BJ (cell line): ENCODE measurements around the gene PUS7L. TPM values are rescaled to one million over a fixed set of nuclear protein-coding genes. Genes with fewer than 3 reads are reported as not detected.

ENCODE experiments used
- CTCF ChIA-PET: fragments of 350-600 bp; formaldehyde crosslinking; extraction: SDS; loops from one replicate; lab custom pipeline; 2021; ENCODE audit warnings: antibody characterized with exemption, inconsistent platforms; lab: Yijun Ruan, JAX
- POLR2A ChIA-PET: fragments of 300-600 bp; sonication (Branson Sonifier 250); formaldehyde crosslinking; extraction: SDS; loops from one replicate; lab custom pipeline; 2021; ENCODE audit warnings: antibody characterized with exemption; lab: Charles Lee
- DNase-seq: peaks from one replicate; pipeline ENCODE4 v3.0.0-alpha.2; 2011; ENCODE audit warnings: low read depth
- H3K27me3 ChIP-seq: 2 replicates; pipeline ENCODE4 v1.6.0; 2011; ENCODE audit warnings: low read length; ENCODE audit not compliant: control insufficient read depth, insufficient read depth
- H3K36me3 ChIP-seq: 2 replicates; pipeline ENCODE4 v1.5.1; 2011; ENCODE audit warnings: low read length; ENCODE audit not compliant: control insufficient read depth, insufficient read depth
- H3K4me3 ChIP-seq: 2 replicates; pipeline ENCODE4 v1.5.1; 2011; ENCODE audit warnings: low read depth, mild to moderate bottlenecking, control low read depth, low read length
- CTCF ChIP-seq: IDR thresholded peaks from 2 replicates; pipeline ENCODE4 v1.5.1; 2011; ENCODE audit warnings: low read depth, mild to moderate bottlenecking, control low read depth, inconsistent platforms, low read length, moderate library complexity; ENCODE audit not compliant: insufficient read depth
- polyA plus RNA-seq: library from polyadenylated mRNA; depleted of rRNA; stranded (reverse); fragments of >200 nt; gene quantifications from 2 replicates; pipeline ENCODE4 v1.2.3, GENCODE V29; 2011

The PUS7L gene
- polyA plus RNA-seq, 1 experiment = 3.5 TPM

GRCh38 chr12:43805149-43805859, 46.7 kb upstream of the PUS7L start:
- no peaks in the 10 kb centered on the region for H3K36me3 ChIP-seq
- TF ChIP-seq CTCF = no peak
- DNase-seq = no peak

GRCh38 chr12:43797561-43798217, 39.1 kb upstream of the PUS7L start:
- no peak for DNase-seq
- POLR2A ChIA-PET = no interaction called here

More at GRCh38 chr12:43805149-43805859, 46.7 kb upstream of the PUS7L start:
- peak overlapping the region; percentile 87 for H3K4me3 ChIP-seq
- POLR2A ChIA-PET = interaction anchor here (1.2 kb wide), 1 partner anchor 77 kb away, joined by 4 read pairs; no protein-coding TSS in a partner anchor
- no peaks in the 10 kb centered on the region for H3K27me3 ChIP-seq
- CTCF ChIA-PET = interaction anchor here (0.6 to 2.9 kb wide), 13 partner anchors 9 to 1338 kb away, joined by 3 to 13 read pairs (median 3); no protein-coding TSS in a partner anchor

GRCh38 chr12:43795716-43796280, 37.2 kb upstream of the PUS7L start:
- CTCF ChIA-PET = interaction anchor here (1.1 kb wide), 1 partner anchor 9 kb away, joined by 3 read pairs; no protein-coding TSS in a partner anchor
- Histone ChIP-seq H3K27me3 (no peaks in the 10 kb centered on the region), H3K4me3 (no peak overlapping the region), H3K36me3 (no peaks in the 10 kb centered on the region)
- no peak for TF ChIP-seq CTCF
- DNase-seq = no peak
- POLR2A ChIA-PET = no interaction called here

More at GRCh38 chr12:43797561-43798217, 39.1 kb upstream of the PUS7L start:
- Histone ChIP-seq H3K4me3 (no peak overlapping the region), H3K27me3 (no peaks in the 10 kb centered on the region), H3K36me3 (no peaks in the 10 kb centered on the region)
- CTCF ChIA-PET = interaction anchor here (0.7 kb wide), 1 partner anchor 10 kb away, joined by 3 read pairs; no protein-coding TSS in a partner anchor
- no peak for TF ChIP-seq CTCF

DNA sequence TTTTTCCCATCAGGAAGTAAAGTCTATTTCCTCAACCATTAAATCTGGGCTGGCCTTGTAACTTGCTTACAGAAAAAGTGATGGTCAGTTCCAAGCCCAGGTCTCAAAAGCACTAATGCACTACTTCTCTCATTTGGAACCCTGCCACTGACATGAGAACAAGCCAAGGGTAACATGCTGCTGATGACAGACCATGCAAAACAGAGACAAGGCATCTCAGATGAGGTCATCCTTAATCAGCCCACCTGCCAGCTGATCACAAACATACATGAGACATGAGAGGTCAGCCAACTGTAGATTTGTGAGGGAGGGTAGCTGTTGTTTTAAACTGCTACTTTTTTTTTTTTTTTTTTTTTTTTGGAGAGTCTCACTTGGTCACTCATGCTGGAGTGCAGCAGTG, 31.4 kb upstream of the PUS7L start:
- peaks cover 4% of the 10 kb centered on the region for H3K36me3 ChIP-seq
- ChIA-PET POLR2A (interaction anchor here (0.6 kb wide), 1 partner anchor 1488 kb away, joined by 4 read pairs; no protein-coding TSS in a partner anchor), CTCF (interaction anchor here (1.2 kb wide), 1 partner anchor 31 kb away, joined by 4 read pairs; no protein-coding TSS in a partner anchor)
- no peak overlapping the region for H3K4me3 ChIP-seq
- H3K27me3 ChIP-seq = no peaks in the 10 kb centered on the region
- no peak for TF ChIP-seq CTCF
- no peak for DNase-seq
